Vagina (tissue), 2 donors: ENCODE results near the gene TP53RK. TPM values are rescaled to one million over a fixed set of nuclear protein-coding genes. Genes with fewer than 3 reads are reported as not detected.

Experiments used
- DNase-seq, 2 donors: peaks; one replicate each; pipeline ENCODE4 v3.0.0-alpha.2; 2017; ENCODE audit errors: extremely low spot score in 2 of 2
- H3K27ac ChIP-seq: fragments of 200-600 bp; sonication (generic); one replicate; pipeline ENCODE4 v1.5.1; 2019
- H3K27me3 ChIP-seq: fragments of 200-600 bp; sonication (generic); one replicate; pipeline ENCODE4 v1.5.1; 2019
- H3K36me3 ChIP-seq, 2 donors: fragments of 200-600 bp; sonication (generic); one replicate each; pipeline ENCODE4 v1.5.1; 2017 to 2019
- H3K4me1 ChIP-seq: fragments of 200-600 bp; sonication (generic); one replicate; pipeline ENCODE4 v1.5.1; 2019
- H3K4me3 ChIP-seq, 2 donors: fragments of 200-600 bp; sonication (generic); 1 replicate in 1 of 2; 2 replicates in 1 of 2; pipeline ENCODE4 v1.5.1; 2016 to 2019
- H3K9me3 ChIP-seq: fragments of 200-600 bp; sonication (generic); one replicate; pipeline ENCODE4 v1.5.1; 2019
- CTCF ChIP-seq, 3 experiments: fragments of 450-650 bp in 2 of 3; fragments of 200-600 bp in 1 of 3; sonication (generic) in 1 of 3; IDR thresholded peaks; one replicate each; pipeline ENCODE4 v1.5.1; 2017 to 2019; ENCODE audit warnings: antibody characterized with exemption in 3 of 3, mild to moderate bottlenecking in 2 of 3, moderate library complexity in 2 of 3
- POLR2A ChIP-seq, 2 donors: fragments of 450-650 bp; IDR thresholded peaks; one replicate each; pipeline ENCODE4 v1.6.1; 2017; ENCODE audit warnings: antibody characterized with exemption in 2 of 2, mild to moderate bottlenecking in 2 of 2, moderate library complexity in 2 of 2
- POLR2AphosphoS5 ChIP-seq, 2 donors: sonication (generic); formaldehyde crosslinking; IDR thresholded peaks; one replicate each; pipeline ENCODE4 v1.9.0; 2017; ENCODE audit warnings: antibody characterized with exemption in 2 of 2, mild to moderate bottlenecking in 2 of 2, low read depth in 1 of 2; ENCODE audit not compliant: insufficient read depth in 1 of 2
- intact Hi-C: fragments of 100-400 bp; cut with DNase I; formaldehyde crosslinking; loops from one replicate; pipeline ENCODE4 v1.15.1; 2023
- total RNA-seq: library from RNA; depleted of rRNA; stranded (reverse); fragments of >200 nt; gene quantifications from one replicate; pipeline ENCODE4 v1.2.3, GENCODE V29; 2016

Gene TP53RK
- total RNA-seq, 1 donor from 2014 or later = 27.7 TPM

- Histone ChIP-seq H3K4me1 (peaks cover 6% of the 10 kb centered on the region), H3K27me3 (no peaks in the 10 kb centered on the region), H3K27ac (no peak overlapping the region), H3K4me3 (no peak overlapping the region), H3K36me3 (no peaks in the 10 kb centered on the region), H3K9me3 (no peaks in the 10 kb centered on the region)
- intact Hi-C loops = no loop called here
- no peak for DNase-seq
- TF ChIP-seq CTCF (IDR thresholded peaks at IDR 0.05) (no peak), POLR2A (IDR thresholded peaks at IDR 0.05) (no peak), POLR2AphosphoS5 (IDR thresholded peaks at IDR 0.05; ENCODE audit: insufficient read depth in 1 of 2, low read depth in 1 of 2) (no peak)
These were observed 30.8 kb upstream of the TP53RK start for GRCh38 chr20:46720019-46720418.

GRCh38 chr20:46717818-46718541 lies 28.7 kb upstream of the TP53RK start:
- Histone ChIP-seq H3K9me3 (no peaks in the 10 kb centered on the region), H3K27me3 (no peaks in the 10 kb centered on the region), H3K4me3 (no peak overlapping the region), H3K27ac (no peak overlapping the region), H3K36me3 (no peaks in the 10 kb centered on the region), H3K4me1 (peaks cover 16% of the 10 kb centered on the region)
- TF ChIP-seq CTCF (IDR thresholded peaks at IDR 0.05) (no peak), POLR2A (IDR thresholded peaks at IDR 0.05) (no peak), POLR2AphosphoS5 (IDR thresholded peaks at IDR 0.05; ENCODE audit: insufficient read depth in 1 of 2, low read depth in 1 of 2) (no peak)
- intact Hi-C loops = no loop called here
- DNase-seq = no peak

- H3K4me1 ChIP-seq = peaks cover 42% of the 10 kb centered on the region
- H3K9me3 ChIP-seq = no peaks in the 10 kb centered on the region
- DNase-seq = peak in 1 of 2 donors; percentile 91
- H3K27me3 ChIP-seq = no peaks in the 10 kb centered on the region
- TF ChIP-seq POLR2AphosphoS5 (IDR thresholded peaks at IDR 0.05; ENCODE audit: insufficient read depth in 1 of 2, low read depth in 1 of 2) (peak in 1 of 2 donors; percentile 11), POLR2A (IDR thresholded peaks at IDR 0.05) (no peak), CTCF (IDR thresholded peaks at IDR 0.05) (peak in 1 of 3 experiments; percentile 31)
- H3K4me3 ChIP-seq = no peak overlapping the region
- intact Hi-C loops = no loop called here
- peak overlapping the region; percentile 26 for H3K27ac ChIP-seq
- no peaks in the 10 kb centered on the region for H3K36me3 ChIP-seq
These were observed 26.1 kb upstream of the TP53RK start for GRCh38 chr20:46715292-46715756.

GRCh38 chr20:46713957-46714834 lies 25.0 kb upstream of the TP53RK start:
- intact Hi-C loops = no loop called here
- Histone ChIP-seq H3K27ac (peak overlapping the region; percentile 15), H3K4me3 (no peak overlapping the region), H3K36me3 (no peaks in the 10 kb centered on the region), H3K9me3 (no peaks in the 10 kb centered on the region), H3K27me3 (no peaks in the 10 kb centered on the region), H3K4me1 (peaks cover 48% of the 10 kb centered on the region)
- DNase-seq = no peak
- no peak for TF ChIP-seq CTCF (IDR thresholded peaks at IDR 0.05)
